TTC549 (cell line): ENCODE results near the gene EMC10.
"Not testable (repeated sequence)": the region's sequence is repeated elsewhere in the genome, so short reads cannot be mapped to it uniquely, and the experiment has no call there.

Experiments used
- FAIRE-seq: peaks from 2 replicates; lab custom pipeline; 2012; peaks lifted over from hg19 to GRCh38; lab: Jason Lieb, UNC

The EMC10 gene

GRCh38 chr19:50476224-50476906 lies at the start of gene EMC10, which contains the start of gene GARIN5A:
EMC10 (plus strand) TSS chr19:50476507; CDS start chr19:50476545, 38 bp downstream.
GARIN5A (minus strand) TSS chr19:50476848; CDS start chr19:50476388, 460 bp downstream.
- no peak for FAIRE-seq

GRCh38 chr19:50427318-50427925 lies 48.9 kb upstream of the EMC10 start:
- no peak for FAIRE-seq

DNA sequence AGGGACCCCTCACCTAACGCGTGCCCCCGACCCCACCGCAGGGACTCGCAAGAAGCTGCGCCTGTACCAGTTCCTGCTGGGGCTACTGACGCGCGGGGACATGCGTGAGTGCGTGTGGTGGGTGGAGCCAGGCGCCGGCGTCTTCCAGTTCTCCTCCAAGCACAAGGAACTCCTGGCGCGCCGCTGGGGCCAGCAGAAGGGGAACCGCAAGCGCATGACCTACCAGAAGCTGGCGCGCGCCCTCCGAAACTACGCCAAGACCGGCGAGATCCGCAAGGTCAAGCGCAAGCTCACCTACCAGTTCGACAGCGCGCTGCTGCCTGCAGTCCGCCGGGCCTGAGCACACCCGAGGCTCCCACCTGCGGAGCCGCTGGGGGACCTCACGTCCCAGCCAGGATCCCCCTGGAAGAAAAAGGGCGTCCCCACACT lies 48.3 kb upstream of the EMC10 start:
- no peak for FAIRE-seq

DNA sequence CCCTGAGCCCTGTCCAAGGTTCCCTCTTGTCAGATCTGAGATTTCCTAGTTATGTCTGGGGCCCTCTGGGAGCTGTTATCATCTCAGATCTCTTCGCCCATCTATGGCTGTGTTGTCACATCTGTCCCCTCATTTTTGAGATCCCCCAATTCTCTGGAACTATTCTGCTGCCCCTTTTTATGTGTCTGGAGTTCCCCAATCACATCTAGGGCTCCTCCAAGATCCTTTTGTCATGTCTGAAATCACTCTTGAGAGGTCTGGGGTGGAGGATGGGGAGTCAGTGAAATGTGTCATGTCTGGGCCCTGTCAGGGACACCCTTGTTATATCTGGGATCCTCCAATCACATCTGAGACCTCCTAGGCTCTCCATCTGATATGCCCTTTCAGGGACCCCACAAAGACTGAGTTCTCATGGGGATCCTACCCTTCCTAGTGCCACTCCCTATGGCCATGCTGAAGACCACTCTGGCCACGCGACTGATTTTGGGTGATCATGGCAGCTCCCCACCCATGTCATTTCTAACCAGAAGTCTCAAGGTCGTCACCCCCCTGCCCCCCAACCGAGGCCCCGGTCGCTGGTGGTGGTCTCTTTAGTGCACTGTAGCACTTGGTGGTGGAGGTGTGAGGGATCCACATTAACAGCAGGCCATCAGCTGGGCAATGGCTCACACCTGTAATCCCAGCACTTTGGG lies 47.4 kb upstream of the EMC10 start:
- no peak for FAIRE-seq

GRCh38 chr19:50430888-50431342 lies 45.4 kb upstream of the EMC10 start:
- FAIRE-seq: no peak

DNA sequence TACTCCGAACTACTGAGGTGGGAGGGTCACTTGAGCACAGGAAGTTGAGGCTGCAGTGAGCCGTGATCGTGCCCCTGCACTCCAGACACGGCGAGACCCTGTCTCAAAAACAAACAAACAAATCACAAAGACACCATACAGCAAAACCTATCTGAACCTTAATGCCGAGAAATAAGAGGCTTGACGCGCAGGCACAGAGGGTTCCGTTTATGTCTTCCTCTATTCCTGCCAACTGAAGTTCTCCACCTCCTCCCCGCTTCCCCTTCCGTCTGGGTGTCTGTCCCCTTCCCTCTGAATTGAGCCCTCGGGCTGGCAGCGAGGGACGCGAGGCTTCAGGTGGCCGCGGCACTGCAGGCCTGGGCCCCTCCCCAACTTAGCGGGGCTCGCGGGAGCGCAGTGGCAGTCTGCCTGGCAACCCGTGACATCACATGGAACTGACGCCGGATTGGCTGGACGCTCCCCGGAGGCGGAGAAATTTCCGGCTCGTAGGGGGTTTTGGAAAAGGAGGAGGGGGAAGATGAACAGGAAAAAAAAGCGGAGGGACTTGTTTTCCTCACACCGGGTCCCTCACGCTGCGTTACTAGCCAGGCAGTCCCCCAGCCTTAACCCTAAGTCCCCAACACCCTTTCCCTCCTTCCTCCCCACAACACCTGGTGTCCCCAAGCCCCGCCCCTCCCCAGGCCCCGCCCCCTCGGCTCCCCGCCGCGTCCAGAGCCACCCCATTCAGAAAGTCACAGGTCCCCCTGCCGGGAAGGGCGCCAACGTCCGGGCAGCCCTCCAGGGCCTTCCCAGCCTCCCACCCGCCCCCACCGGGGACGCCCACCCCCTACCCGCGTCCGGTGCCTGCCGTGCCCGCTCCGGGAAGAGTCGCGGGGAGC lies 44.7 kb upstream of the EMC10 start:
- FAIRE-seq: no peak

- FAIRE-seq: no peak
These were observed 43.9 kb upstream of the EMC10 start, which contains the start of gene MYBPC2 for GRCh38 chr19:50432221-50433028. MYBPC2 (plus strand) TSS chr19:50432892; CDS start chr19:50432954, 62 bp downstream.

DNA sequence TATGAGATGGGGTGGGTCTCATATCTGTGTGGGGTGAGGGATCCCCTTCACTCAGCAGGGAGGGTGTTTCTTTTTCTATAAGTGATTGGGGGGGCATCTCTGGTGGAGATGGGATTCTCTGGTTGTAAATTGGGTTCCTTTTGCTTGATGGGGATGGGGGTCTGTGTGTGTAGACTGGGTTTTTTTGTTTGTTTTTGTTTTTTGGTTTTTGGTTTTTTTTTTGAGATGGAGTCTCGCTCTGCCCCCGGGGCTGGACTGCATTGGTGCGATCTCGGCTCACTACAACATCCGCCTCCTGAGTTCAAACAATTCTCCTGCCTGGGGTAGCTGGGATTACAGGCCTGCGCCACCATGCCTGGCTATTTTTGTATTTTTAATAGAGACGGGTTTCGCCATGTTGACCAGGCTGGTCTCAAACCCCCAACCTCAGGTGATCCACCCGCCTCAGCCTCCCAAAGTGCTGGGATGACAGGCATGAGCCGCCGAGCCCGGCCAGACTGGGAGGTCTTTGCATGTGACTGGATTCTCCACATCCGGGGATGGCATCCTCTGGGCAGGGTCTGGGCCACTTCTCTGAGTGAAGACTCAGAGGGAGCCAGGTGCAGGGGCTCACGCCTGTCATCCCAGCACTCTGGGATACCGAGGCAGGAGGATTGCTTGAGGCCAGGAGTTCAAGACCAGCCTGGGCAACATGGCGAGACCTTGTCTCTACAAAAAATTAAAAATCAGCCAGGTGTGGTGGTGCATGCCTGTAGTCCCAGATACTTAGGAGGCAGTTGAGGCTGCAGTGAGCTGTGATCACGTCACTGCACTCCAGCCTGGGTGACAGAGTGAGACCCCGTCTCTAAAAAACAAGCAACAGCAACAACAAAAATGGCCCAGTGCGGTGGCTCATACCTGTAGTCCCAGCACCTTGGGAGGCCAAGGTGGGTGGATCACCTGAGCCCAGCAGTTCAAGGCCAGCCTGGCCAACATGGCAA lies 42.8 kb upstream of the EMC10 start:
- FAIRE-seq: no peak

DNA sequence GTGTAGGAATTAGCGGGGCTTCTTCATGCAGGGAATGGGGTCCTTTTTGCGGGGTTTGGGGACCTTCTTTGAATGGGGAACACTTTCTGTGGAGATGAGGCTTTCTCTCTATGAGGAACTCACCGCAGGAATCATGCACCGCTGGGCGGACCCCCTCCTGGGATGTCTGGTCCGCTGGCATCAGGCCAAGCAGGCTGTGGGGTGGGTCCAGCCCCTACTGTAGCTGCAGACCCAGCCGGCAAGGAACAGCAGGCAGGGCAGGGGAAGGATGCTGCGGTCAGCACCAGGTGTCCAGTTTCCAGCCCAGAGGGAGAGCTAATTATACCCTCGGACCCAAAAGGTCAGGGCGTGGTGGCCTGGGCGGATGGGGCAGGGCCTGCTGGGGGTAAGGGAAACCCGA lies 41.8 kb upstream of the EMC10 start:
- no peak for FAIRE-seq

DNA sequence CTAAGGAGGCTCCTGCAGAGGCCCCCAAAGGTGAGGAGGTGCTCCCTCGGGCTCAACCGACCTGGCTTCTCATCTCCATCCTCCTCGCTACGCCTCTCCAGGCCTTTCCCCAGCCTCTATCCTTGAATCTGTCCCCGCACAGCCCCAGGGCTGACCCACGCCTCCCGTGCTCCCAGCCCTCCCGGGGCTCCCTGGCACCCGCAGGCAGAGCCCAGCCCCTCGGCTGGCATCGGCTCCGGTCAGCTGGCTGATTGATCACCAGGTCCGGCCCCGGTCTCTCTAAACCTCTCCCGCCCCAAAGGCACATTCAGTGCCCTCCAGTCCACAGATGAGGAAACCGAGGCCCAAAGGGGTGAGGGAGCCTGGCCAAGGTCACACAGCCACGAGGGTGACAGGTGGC lies 41.1 kb upstream of the EMC10 start:
- FAIRE-seq: no peak

DNA sequence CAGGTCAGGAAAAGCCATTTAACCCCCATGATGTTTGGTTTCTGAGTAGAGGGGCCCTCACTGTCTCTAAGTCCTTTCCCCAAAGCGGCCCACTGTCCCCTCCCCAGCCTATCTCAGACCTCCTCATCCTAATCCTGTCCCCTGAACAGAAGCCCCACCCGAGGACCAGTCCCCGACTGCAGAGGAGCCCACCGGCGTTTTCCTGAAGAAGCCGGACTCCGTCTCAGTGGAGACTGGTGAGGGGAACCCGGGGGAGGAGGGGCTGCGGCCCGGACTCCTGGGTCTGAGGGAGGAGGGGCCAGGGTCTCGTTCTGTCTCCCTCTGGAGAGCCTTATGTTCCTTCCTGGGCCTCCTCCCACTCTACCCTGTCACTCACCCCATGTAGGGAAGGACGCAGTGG lies 40.7 kb upstream of the EMC10 start:
- no peak for FAIRE-seq

DNA sequence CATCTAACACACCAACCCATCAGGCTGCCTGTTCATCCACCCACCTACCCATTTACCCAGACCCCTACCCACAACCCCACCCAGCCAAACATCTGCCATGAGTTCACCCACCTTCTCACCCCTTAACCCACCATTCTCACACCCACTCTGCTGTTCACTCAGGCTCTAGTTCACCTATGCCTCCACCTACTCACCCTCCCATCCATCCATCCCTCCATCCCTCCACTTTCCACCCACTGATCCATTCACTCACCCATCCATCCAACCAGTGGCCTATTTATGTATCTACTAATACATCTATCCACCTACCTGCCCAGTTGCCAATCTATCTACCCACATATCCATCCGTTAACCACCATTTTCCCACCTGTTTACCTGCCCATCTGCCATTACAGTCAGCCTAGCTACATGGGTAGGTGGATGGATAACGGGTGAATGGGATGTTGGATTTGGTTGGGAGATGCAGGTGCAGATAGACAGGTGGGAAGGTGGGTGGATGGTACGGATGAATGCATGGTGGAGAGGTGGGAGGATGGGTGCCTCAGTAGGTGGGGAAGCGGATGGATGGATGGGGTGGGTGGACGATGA lies 38.4 kb upstream of the EMC10 start:
- FAIRE-seq: no peak

GRCh38 chr19:50439130-50439529 lies 37.2 kb upstream of the EMC10 start:
- not testable (repeated sequence) for FAIRE-seq

- no peak for FAIRE-seq
These were observed 32.2 kb upstream of the EMC10 start for GRCh38 chr19:50444059-50444458.

- FAIRE-seq: no peak
These were observed 29.3 kb upstream of the EMC10 start for GRCh38 chr19:50447053-50447452.

DNA sequence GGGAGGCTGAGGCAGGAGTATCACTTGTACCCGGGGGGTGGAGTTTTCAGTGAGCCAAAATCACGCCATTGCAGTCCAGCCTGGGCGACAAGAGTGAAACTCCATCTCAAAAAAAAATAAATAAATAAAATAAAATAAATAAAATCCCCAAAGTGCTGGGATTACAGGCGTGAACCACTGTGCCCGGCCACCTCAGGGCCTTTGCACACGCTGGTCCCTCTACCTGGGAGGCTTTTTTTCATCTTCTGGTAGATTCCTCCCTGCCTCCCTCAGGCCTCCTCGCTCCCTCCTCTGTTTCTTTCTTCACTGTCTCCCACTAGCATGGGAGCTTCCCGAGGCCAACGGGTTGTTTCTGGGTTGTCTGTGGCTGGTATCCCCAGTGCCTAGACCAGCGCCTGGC lies 28.6 kb upstream of the EMC10 start:
- no peak for FAIRE-seq

DNA sequence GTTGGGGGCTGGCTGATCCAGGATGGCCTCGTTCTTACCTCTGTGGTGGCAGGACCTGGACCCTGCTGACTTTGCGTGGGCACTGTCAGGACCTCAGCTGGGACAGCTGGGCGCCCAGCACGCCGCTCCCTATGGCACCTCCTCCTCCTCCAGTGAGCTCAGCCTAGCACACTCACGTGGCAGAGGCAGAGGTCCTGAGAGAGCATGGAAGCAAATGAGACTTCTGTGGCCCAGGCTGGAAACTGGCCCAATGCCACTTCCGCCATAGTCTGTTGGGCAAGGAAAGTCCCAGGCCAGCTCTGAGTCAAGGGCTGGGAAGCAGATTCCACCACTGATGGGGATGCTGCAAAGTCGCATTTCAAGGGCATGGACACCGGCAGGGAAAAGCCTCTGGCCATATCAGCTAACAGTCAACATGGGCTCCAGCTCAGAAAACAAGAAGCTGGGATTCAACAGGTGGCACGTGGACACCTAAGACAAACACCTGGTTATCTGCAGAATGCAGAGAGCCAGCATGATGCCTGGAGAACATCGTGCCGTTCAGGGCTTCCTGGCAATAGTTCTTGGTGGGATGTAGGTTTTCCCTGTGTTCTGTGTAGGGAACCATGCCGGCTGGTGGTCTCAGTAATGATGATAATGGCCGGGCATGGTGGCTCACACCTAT lies 26.9 kb upstream of the EMC10 start:
- FAIRE-seq: no peak

DNA sequence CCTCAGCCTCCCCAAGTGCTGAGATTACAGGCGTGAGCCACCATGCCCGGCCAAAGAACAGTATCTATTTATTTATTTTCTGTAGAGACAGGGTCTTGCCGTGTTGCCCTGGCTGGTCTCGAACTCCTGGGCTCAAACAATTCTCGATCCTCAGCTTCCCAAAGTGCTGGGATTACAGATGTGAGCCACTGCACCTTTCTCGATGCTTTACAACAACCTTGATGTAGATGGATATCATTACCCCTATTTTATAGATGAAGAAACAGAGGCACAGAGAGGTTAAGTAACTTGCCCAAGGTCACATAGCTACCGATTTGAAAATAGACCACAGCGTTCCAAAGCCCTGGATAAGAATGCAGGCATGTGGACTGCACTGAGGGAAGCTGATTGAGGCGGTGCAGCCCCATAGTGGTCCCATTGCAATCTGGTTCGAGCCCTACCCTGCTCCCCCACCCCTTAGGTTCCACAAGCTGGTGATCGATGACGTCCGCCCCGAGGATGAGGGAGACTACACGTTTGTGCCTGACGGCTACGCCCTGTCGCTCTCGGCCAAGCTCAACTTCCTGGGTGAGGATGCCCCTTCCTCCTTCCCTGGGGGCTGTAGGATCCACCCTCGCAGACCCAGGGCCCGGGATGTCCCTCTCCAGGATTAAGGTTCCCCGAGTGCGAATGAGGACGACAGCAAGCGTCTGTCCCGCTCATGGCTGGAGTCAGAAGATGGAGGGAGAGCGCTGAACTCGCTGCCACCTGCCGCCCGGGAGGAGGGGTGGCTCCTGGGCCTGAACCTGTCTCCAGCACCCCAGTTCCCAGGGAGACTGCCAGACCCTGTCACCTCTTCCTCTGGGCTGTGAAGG lies 25.7 kb upstream of the EMC10 start:
- no peak for FAIRE-seq
